Panc1 (cell line): ENCODE results near the gene XYLT1.

Source experiments
- CTCF ChIP-seq: fragments of 450-650 bp; IDR thresholded peaks from 2 replicates; pipeline ENCODE4 v1.5.1; 2017; ENCODE audit warnings: mild to moderate bottlenecking
- POLR2AphosphoS5 ChIP-seq: IDR thresholded peaks from 2 replicates; pipeline ENCODE4 v1.6.1; 2012; ENCODE audit warnings: mild to moderate bottlenecking, low read depth, low read length, moderate library complexity
- REST ChIP-seq, 2 experiments: IDR thresholded peaks; 2 replicates each; pipeline ENCODE4 v1.6.1; 2011 to 2012; ENCODE audit warnings: low read depth in 2 of 2, control low read depth in 1 of 2, low read length in 1 of 2, mild to moderate bottlenecking in 1 of 2, moderate library complexity in 1 of 2; ENCODE audit not compliant: insufficient read depth in 1 of 2
- SIN3A ChIP-seq: IDR thresholded peaks from 2 replicates; pipeline ENCODE4 v1.6.1; 2012; ENCODE audit warnings: low read depth, mild to moderate bottlenecking, low read length, moderate library complexity, borderline replicate concordance; ENCODE audit not compliant: insufficient read depth

GRCh38 chr16:17154981-17155380, 315.8 kb downstream of the XYLT1 start:
- TF ChIP-seq CTCF (no peak), REST (IDR thresholded peaks at IDR 0.05; ENCODE audit: insufficient read depth in 1 of 2, low read depth in 2 of 2, low read length in 1 of 2) (no peak), POLR2AphosphoS5 (no peak), SIN3A (no peak)
